ENCODE measurements around the gene CCDC185.

DNA sequence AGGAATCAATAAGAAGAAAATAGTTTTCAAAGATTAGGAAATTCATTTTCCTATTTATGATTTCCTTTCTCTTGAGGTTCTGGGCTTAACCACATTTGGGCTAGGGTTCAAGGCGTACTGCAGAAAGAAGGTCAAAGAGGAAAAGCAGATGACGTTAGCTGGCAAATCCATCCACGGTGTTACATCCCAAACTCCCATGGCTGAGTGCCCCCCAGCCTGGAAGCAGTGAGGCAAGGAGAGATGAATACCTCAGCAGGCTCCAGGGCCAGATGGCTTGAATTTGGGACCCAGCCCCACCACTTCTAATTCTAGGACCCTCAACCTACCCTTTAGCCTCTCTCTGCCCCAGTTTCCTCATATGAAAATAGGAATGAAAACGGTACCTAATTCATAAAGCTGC is 46.9 kb upstream of the CCDC185 start:
- TF ChIP-seq, protein P1, sequence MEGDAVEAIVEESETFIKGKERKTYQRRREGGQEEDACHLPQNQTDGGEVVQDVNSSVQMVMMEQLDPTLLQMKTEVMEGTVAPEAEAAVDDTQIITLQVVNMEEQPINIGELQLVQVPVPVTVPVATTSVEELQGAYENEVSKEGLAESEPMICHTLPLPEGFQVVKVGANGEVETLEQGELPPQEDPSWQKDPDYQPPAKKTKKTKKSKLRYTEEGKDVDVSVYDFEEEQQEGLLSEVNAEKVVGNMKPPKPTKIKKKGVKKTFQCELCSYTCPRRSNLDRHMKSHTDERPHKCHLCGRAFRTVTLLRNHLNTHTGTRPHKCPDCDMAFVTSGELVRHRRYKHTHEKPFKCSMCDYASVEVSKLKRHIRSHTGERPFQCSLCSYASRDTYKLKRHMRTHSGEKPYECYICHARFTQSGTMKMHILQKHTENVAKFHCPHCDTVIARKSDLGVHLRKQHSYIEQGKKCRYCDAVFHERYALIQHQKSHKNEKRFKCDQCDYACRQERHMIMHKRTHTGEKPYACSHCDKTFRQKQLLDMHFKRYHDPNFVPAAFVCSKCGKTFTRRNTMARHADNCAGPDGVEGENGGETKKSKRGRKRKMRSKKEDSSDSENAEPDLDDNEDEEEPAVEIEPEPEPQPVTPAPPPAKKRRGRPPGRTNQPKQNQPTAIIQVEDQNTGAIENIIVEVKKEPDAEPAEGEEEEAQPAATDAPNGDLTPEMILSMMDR (IDR thresholded peaks at IDR 0.05) = no peak
- no peak for TF ChIP-seq POLR2A (IDR thresholded peaks at IDR 0.05)
